HCEC 1CT (cell line): ENCODE data around the gene ADAMTS7.
"Not testable (repeated sequence)": the region's sequence is repeated elsewhere in the genome, so short reads cannot be mapped to it uniquely, and the experiment has no call there.

Experiments used
- DNase-seq: peaks from one replicate; pipeline ENCODE4 v3.0.0-alpha.2; 2017

ADAMTS7 gene

GRCh38 chr15:78765154-78765860, 46.0 kb downstream of the ADAMTS7 start:
- not testable (repeated sequence) for DNase-seq

- DNase-seq: not testable (repeated sequence)
These were observed 46.7 kb downstream of the ADAMTS7 start for GRCh38 chr15:78764340-78765153.

GRCh38 chr15:78763796-78764241, 47.4 kb downstream of the ADAMTS7 start:
- no peak for DNase-seq

GRCh38 chr15:78762985-78763795, 48.1 kb downstream of the ADAMTS7 start:
- DNase-seq: no peak

- not testable (repeated sequence) for DNase-seq
These were observed 48.8 kb downstream of the ADAMTS7 start for GRCh38 chr15:78762386-78762961.

- no peak for DNase-seq
These were observed 49.3 kb downstream of the ADAMTS7 start for GRCh38 chr15:78761891-78762385.

- DNase-seq: not testable (repeated sequence)
These were observed 49.8 kb downstream of the ADAMTS7 start for GRCh38 chr15:78761475-78761874.

- DNase-seq: no peak
These were observed 50.2 kb downstream of the ADAMTS7 start for GRCh38 chr15:78761020-78761419.

- peak; percentile 14 for DNase-seq
These were observed 51.0 kb downstream of the ADAMTS7 start for GRCh38 chr15:78760091-78760882.

- DNase-seq: not testable (repeated sequence)
These were observed 51.8 kb downstream of the ADAMTS7 start for GRCh38 chr15:78759361-78759998.

GRCh38 chr15:78758486-78759200, 52.6 kb downstream of the ADAMTS7 start:
- DNase-seq: not testable (repeated sequence)

GRCh38 chr15:78758084-78758483, 53.2 kb downstream of the ADAMTS7 start:
- not testable (repeated sequence) for DNase-seq

GRCh38 chr15:78757636-78757905, 53.7 kb downstream of the ADAMTS7 start:
- no peak for DNase-seq

- peak; percentile 3 for DNase-seq
These were observed 54.3 kb downstream of the ADAMTS7 start for GRCh38 chr15:78756781-78757635.

- peak; percentile 41 for DNase-seq
These were observed 55.2 kb downstream of the ADAMTS7 start for GRCh38 chr15:78755900-78756591.

- not testable (repeated sequence) for DNase-seq
These were observed 56.5 kb downstream of the ADAMTS7 start for GRCh38 chr15:78754637-78755280.

- not testable (repeated sequence) for DNase-seq
These were observed 57.3 kb downstream of the ADAMTS7 start for GRCh38 chr15:78753751-78754535.

- DNase-seq: not testable (repeated sequence)
These were observed 58.0 kb downstream of the ADAMTS7 start for GRCh38 chr15:78753359-78753659.
